HCT116 (cell line): ENCODE results near the gene PCDH9. TPM values are rescaled to one million over a fixed set of nuclear protein-coding genes. Genes with fewer than 3 reads are reported as not detected.

Experiments
- ATAC-seq: fragments of 200-7000 bp; cut with Tn5 transposase; 2 replicates; pipeline ENCODE4 v1.9.1; 2020; ENCODE audit warnings: mild to moderate bottlenecking, moderate library complexity
- BruUV-seq: library from RNA; stranded (reverse); fragments of 400-500 nt; replicated peaks from 2 replicates; lab custom pipeline; 2021; lab: Mats Ljungman, UMichigan
- CTCF ChIA-PET: fragments of 300-600 bp; sonication (Branson Sonifier 250); formaldehyde crosslinking; loops from one replicate; lab custom pipeline; 2021; ENCODE audit warnings: antibody characterized with exemption; lab: Charles Lee
- POLR2A ChIA-PET: fragments of 300-600, 350-600 bp; sonication (Branson Sonifier 250); formaldehyde crosslinking; loops from one replicate; lab custom pipeline; 2021; ENCODE audit warnings: antibody characterized with exemption; lab: Charles Lee
- RAD21 ChIA-PET, 2 experiments: fragments of 300-600 bp; sonication (Branson Sonifier 250); formaldehyde crosslinking; loops; one replicate each; lab custom pipeline; 2023; ENCODE audit warnings: low total read pairs in 2 of 2; ENCODE audit not compliant: uncharacterized antibody in 2 of 2, unreplicated experiment in 2 of 2, low non-redundant PET in 1 of 2; lab: Charles Lee
- DNase-seq: peaks from one replicate; pipeline ENCODE4 v3.0.0-alpha.2; 2010; ENCODE audit warnings: low read depth, low spot score
- H2AFZ ChIP-seq: fragments of 200-600 bp; shearing (Covaris generic), sonication (generic); 2 replicates; pipeline ENCODE4 v1.6.1; 2017; ENCODE audit warnings: low read depth, mixed run types, mixed read lengths, antibody characterized with exemption, low read length; ENCODE audit not compliant: poor library complexity, severe bottlenecking
- H3K27ac ChIP-seq: 2 replicates; pipeline ENCODE4 v1.5.1; 2012; ENCODE audit warnings: low read depth, low read length
- H3K27me3 ChIP-seq: fragments of 200-600 bp; sonication (generic); 2 replicates; pipeline ENCODE4 v1.6.1; 2016; ENCODE audit warnings: mixed run types, low read length, mixed read lengths; ENCODE audit not compliant: insufficient read depth
- H3K36me3 ChIP-seq, 2 experiments: fragments of 200-500 bp in 1 of 2; fragments of 200-600 bp in 1 of 2; sonication (Bioruptor generic) in 1 of 2; sonication (generic) in 1 of 2; 2 replicates each; pipeline versions ENCODE4 v1.5.1 to v1.6.1; 2014 to 2016; ENCODE audit warnings: low read length in 2 of 2, inconsistent platforms in 1 of 2, mixed read lengths in 1 of 2, mixed run types in 1 of 2; ENCODE audit not compliant: insufficient read depth in 2 of 2, control insufficient read depth in 1 of 2
- H3K4me1 ChIP-seq, 2 experiments: fragments of 200-600 bp in 1 of 2; sonication (generic) in 1 of 2; 2 replicates each; pipeline versions ENCODE4 v1.5.1 to v1.6.1; 2012 to 2017; ENCODE audit warnings: low read length in 2 of 2, inconsistent platforms in 1 of 2, mild to moderate bottlenecking in 1 of 2, mixed read lengths in 1 of 2, mixed run types in 1 of 2, moderate library complexity in 1 of 2; ENCODE audit not compliant: insufficient read depth in 2 of 2, control insufficient read depth in 1 of 2
- H3K4me2 ChIP-seq: fragments of 200-600 bp; sonication (generic); 2 replicates; pipeline ENCODE4 v1.6.1; 2017; ENCODE audit warnings: mixed run types, low read length, mixed read lengths
- H3K4me3 ChIP-seq, 2 experiments: fragments of 200-600 bp in 1 of 2; sonication (generic) in 1 of 2; replicated peaks in 1 of 2; 2 replicates each; pipeline ENCODE4 v1.5.1; 2011 to 2016; ENCODE audit warnings: low read length in 2 of 2, control low read depth in 1 of 2, low read depth in 1 of 2, mild to moderate bottlenecking in 1 of 2, mixed read lengths in 1 of 2, mixed run types in 1 of 2
- H3K79me2 ChIP-seq: fragments of 200-600 bp; sonication (generic); 2 replicates; pipeline ENCODE4 v1.6.1; 2017; ENCODE audit warnings: mild to moderate bottlenecking, mixed run types, low read length, moderate library complexity, mixed read lengths; ENCODE audit not compliant: insufficient read depth
- H3K9ac ChIP-seq: fragments of 200-600 bp; sonication (generic); 2 replicates; pipeline ENCODE4 v1.6.1; 2016; ENCODE audit warnings: low read length, mixed read lengths
- H3K9me2 ChIP-seq: fragments of 200-600 bp; sonication (generic), shearing (Covaris generic); 2 replicates; pipeline ENCODE4 v1.6.1; 2017; ENCODE audit warnings: mixed run types, mild to moderate bottlenecking, moderate library complexity; ENCODE audit not compliant: insufficient read depth
- H3K9me3 ChIP-seq, 2 experiments: fragments of 200-500 bp in 1 of 2; fragments of 200-600 bp in 1 of 2; sonication (Bioruptor generic) in 1 of 2; sonication (generic) in 1 of 2; 2 replicates each; pipeline ENCODE4 v1.6.1; 2014 to 2017; ENCODE audit warnings: low read length in 2 of 2, mixed read lengths in 2 of 2, inconsistent platforms in 1 of 2, low read depth in 1 of 2, mild to moderate bottlenecking in 1 of 2, mixed run types in 1 of 2, moderate library complexity in 1 of 2; ENCODE audit not compliant: control insufficient read depth in 1 of 2, insufficient read depth in 1 of 2
- H4K20me1 ChIP-seq: fragments of 200-600 bp; sonication (generic), shearing (Covaris generic); 2 replicates; pipeline ENCODE4 v1.6.1; 2017; ENCODE audit warnings: mixed run types, mild to moderate bottlenecking, moderate library complexity; ENCODE audit not compliant: insufficient read depth
- CBX3 ChIP-seq: IDR thresholded peaks from 2 replicates; pipeline ENCODE4 v1.6.1; 2012; ENCODE audit warnings: low read depth
- CTCF ChIP-seq, 3 experiments: fragments of 200-600 bp in 1 of 3; sonication (generic) in 1 of 3; IDR thresholded peaks in 2 of 3; conservative IDR thresholded peaks in 1 of 3; 2 replicates each; pipeline ENCODE4 v1.5.1; 2012 to 2017; ENCODE audit warnings: low read depth in 2 of 3, low read length in 2 of 3, antibody characterized with exemption in 1 of 3, borderline replicate concordance in 1 of 3, control low read depth in 1 of 3, mild to moderate bottlenecking in 1 of 3, mixed read lengths in 1 of 3, mixed run types in 1 of 3, moderate library complexity in 1 of 3; ENCODE audit not compliant: insufficient read depth in 1 of 3
- EGR1 ChIP-seq: IDR thresholded peaks from 2 replicates; pipeline ENCODE4 v1.6.1; 2012; ENCODE audit warnings: low read depth
- ELF1 ChIP-seq: IDR thresholded peaks from 2 replicates; pipeline ENCODE4 v1.6.1; 2012; ENCODE audit warnings: low read depth, borderline replicate concordance
- EZH2phosphoT487 ChIP-seq: fragments of 200-600 bp; IDR thresholded peaks from 2 replicates; pipeline ENCODE4 v1.6.1; 2018; ENCODE audit warnings: antibody characterized with exemption, borderline replicate concordance
- JUND ChIP-seq: IDR thresholded peaks from 2 replicates; pipeline ENCODE4 v1.6.1; 2012
- POLR2A ChIP-seq: IDR thresholded peaks from 2 replicates; pipeline ENCODE4 v1.7.0; 2011; ENCODE audit warnings: borderline replicate concordance; ENCODE audit not compliant: insufficient read depth, insufficient read length; ENCODE audit errors: extremely low read depth
- POLR2AphosphoS5 ChIP-seq: IDR thresholded peaks from 2 replicates; pipeline ENCODE4 v1.6.1; 2011; ENCODE audit warnings: mild to moderate bottlenecking, low read depth, low read length, moderate library complexity
- SIN3A ChIP-seq: IDR thresholded peaks from 2 replicates; pipeline ENCODE4 v1.6.1; 2012; ENCODE audit warnings: low read depth
- SP1 ChIP-seq: IDR thresholded peaks from 2 replicates; pipeline ENCODE4 v1.6.1; 2012; ENCODE audit warnings: low read depth
- SRF ChIP-seq: IDR thresholded peaks from 2 replicates; pipeline ENCODE4 v1.6.1; 2012; ENCODE audit warnings: low read depth
- YY1 ChIP-seq: IDR thresholded peaks from 2 replicates; pipeline ENCODE4 v1.6.1; 2011; ENCODE audit warnings: low read length, low read depth, moderate library complexity, mild to moderate bottlenecking; ENCODE audit not compliant: insufficient replicate concordance; ENCODE audit errors: extremely low read depth
- ZBTB33 ChIP-seq: IDR thresholded peaks from 2 replicates; pipeline ENCODE4 v1.6.1; 2011; ENCODE audit warnings: mild to moderate bottlenecking, low read length, moderate library complexity; ENCODE audit not compliant: insufficient replicate concordance; ENCODE audit errors: extremely low read depth
- ZFX ChIP-seq: fragments of 450-650 bp; IDR thresholded peaks from 2 replicates; pipeline ENCODE4 v1.6.1; 2017
- intact Hi-C: fragments of 100-400 bp; cut with micrococcal nuclease; formaldehyde crosslinking; loops from 2 replicates; pipeline ENCODE4 v1.10.0; 2022
- total RNA-seq: library from RNA; stranded (reverse); gene quantifications from one replicate; pipeline ENCODE4 v1.2.1, GENCODE V29; 2021; ENCODE audit not compliant: unreplicated experiment
- TF ChIP-seq, protein P1 (sequence below): IDR thresholded peaks from 2 replicates; pipeline ENCODE4 v1.6.1; 2012

Gene PCDH9
- total RNA-seq, 1 experiment from 2014 or later: 0.02 TPM

DNA sequence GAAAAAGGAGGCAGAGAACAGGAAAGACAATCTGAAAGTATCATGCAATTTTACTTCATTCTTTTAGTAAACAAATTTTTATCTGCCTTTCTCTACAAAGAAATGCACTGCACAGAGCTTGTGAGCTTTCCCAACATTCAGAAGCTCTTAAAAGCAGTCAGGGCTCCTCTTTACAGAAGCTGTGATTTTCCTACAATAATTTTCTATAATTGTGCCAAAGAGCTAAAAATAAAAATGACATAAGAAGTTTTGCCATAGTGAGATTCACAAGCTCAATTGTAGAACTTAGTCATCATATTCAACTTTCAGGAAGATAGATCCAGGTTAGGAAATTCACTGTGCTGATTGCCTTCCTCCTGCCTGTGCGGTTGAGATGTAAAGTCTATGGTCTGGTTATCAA lies 341.4 kb downstream of the PCDH9 start:
- Histone ChIP-seq H3K4me2 (no peak overlapping the region), H3K9me2 (no peaks in the 10 kb centered on the region), H4K20me1 (no peaks in the 10 kb centered on the region), H3K4me3 (no peak overlapping the region), H2AFZ (no peak overlapping the region), H3K9ac (no peak overlapping the region), H3K36me3 (no peaks in the 10 kb centered on the region), H3K79me2 (no peaks in the 10 kb centered on the region), H3K27ac (no peak overlapping the region), H3K9me3 (no peaks in the 10 kb centered on the region), H3K27me3 (no peaks in the 10 kb centered on the region), H3K4me1 (no peaks in the 10 kb centered on the region)
- ChIA-PET RAD21 (no interaction called here), CTCF (no interaction called here), POLR2A (no interaction called here)
- no peak for DNase-seq
- no peak for ATAC-seq
- BruUV-seq: no TSS peak
- TF ChIP-seq EZH2phosphoT487: no peak
- no peak for TF ChIP-seq POLR2A
- TF ChIP-seq YY1: no peak
- TF ChIP-seq SRF: no peak
- no peak for TF ChIP-seq SIN3A
- no peak for TF ChIP-seq CTCF (IDR thresholded peaks at IDR 0.05 in 2 of 3, conservative IDR thresholded peaks at IDR 0.05 in 1 of 3; ENCODE audit: borderline replicate concordance in 1 of 3, insufficient read depth in 1 of 3, low read depth in 2 of 3, low read length in 2 of 3)
- no peak for TF ChIP-seq ZFX
- TF ChIP-seq SP1: no peak
- TF ChIP-seq, protein P1, sequence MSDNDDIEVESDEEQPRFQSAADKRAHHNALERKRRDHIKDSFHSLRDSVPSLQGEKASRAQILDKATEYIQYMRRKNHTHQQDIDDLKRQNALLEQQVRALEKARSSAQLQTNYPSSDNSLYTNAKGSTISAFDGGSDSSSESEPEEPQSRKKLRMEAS: no peak
- TF ChIP-seq EGR1: no peak
- TF ChIP-seq JUND: no peak
- no peak for TF ChIP-seq ZBTB33
- TF ChIP-seq ELF1: no peak
- no peak for TF ChIP-seq CBX3
- no peak for TF ChIP-seq POLR2AphosphoS5
- intact Hi-C loops: no loop called here
